Kidney (tissue), 14 donors: ENCODE measurements around the gene UNC93B1. TPM values are rescaled to one million over a fixed set of nuclear protein-coding genes. Genes with fewer than 3 reads are reported as not detected.
"Not testable (repeated sequence)": the region's sequence is repeated elsewhere in the genome, so short reads cannot be mapped to it uniquely, and the experiment has no call there.

Experiments
- DNase-seq, 5 donors: peaks; one replicate each; pipeline ENCODE4 v3.0.0-alpha.2; 2013 to 2020
- FAIRE-seq: peaks from 2 replicates; lab custom pipeline; 2012; peaks lifted over from hg19 to GRCh38; lab: Jason Lieb, UNC
- H3K27ac ChIP-seq, 2 donors: one replicate each; pipeline ENCODE4 v1.7.0; 2013; ENCODE audit warnings: low read depth in 2 of 2, low read length in 2 of 2, inconsistent platforms in 1 of 2
- H3K27me3 ChIP-seq: one replicate; pipeline ENCODE4 v1.7.1; 2013; ENCODE audit warnings: low read length, inconsistent platforms; ENCODE audit not compliant: control insufficient read depth, insufficient read depth
- H3K36me3 ChIP-seq, 3 donors: one replicate each; pipeline versions ENCODE4 v1.7.0 to v1.7.1; 2013; ENCODE audit warnings: low read length in 3 of 3, control low read depth in 1 of 3, inconsistent platforms in 1 of 3; ENCODE audit not compliant: insufficient read depth in 3 of 3, control insufficient read depth in 2 of 3
- H3K4me1 ChIP-seq, 3 donors: one replicate each; pipeline versions ENCODE4 v1.7.0 to v1.7.1; 2013; ENCODE audit warnings: low read length in 3 of 3, inconsistent platforms in 1 of 3, low read depth in 1 of 3; ENCODE audit not compliant: control insufficient read depth in 2 of 3, insufficient read depth in 2 of 3
- H3K4me3 ChIP-seq, 3 donors: one replicate each; pipeline versions ENCODE4 v1.7.0 to v1.8.1; 2013; ENCODE audit warnings: low read length in 3 of 3, control low read depth in 1 of 3, inconsistent platforms in 1 of 3
- H3K9ac ChIP-seq, 3 donors: one replicate each; pipeline versions ENCODE4 v1.7.0 to v1.7.1; 2013; ENCODE audit warnings: low read length in 3 of 3, control low read depth in 1 of 3, inconsistent platforms in 1 of 3
- H3K9me3 ChIP-seq, 3 donors: one replicate each; pipeline versions ENCODE4 v1.7.0 to v1.7.1; 2013; ENCODE audit warnings: low read length in 3 of 3, control low read depth in 1 of 3, inconsistent platforms in 1 of 3; ENCODE audit not compliant: control insufficient read depth in 2 of 3, insufficient read depth in 1 of 3
- CTCF ChIP-seq: IDR thresholded peaks from 3 replicates; pipeline ENCODE4 v1.5.1; 2012; ENCODE audit warnings: mild to moderate bottlenecking, moderate library complexity, borderline replicate concordance; ENCODE audit not compliant: insufficient read depth; ENCODE audit errors: extremely low read depth
- intact Hi-C: fragments of 100-400 bp; cut with DNase I; formaldehyde crosslinking; loops from one replicate; pipeline ENCODE4 v1.11.1; 2022
- polyA plus RNA-seq: library from polyadenylated mRNA; stranded (reverse); fragments of 350-450 nt; fragmentation: Illumina TruSeq; extraction: RNeasy Lipid Tissue Mini Kit (QIAGEN cat#74804); gene quantifications from one replicate; pipeline ENCODE4 v1.2.3, GENCODE V29; 2014; ENCODE audit warnings: low read depth, low replicate concordance; ENCODE audit not compliant: insufficient read depth
- total RNA-seq: library from RNA; stranded (reverse); fragmentation: NEBNext Ultra II Directional; extraction: Animal tissue kit (Norgen Biotek cat#: 25700); gene quantifications from one replicate; pipeline ENCODE4 v1.2.1, GENCODE V29; 2021
- donor health status: control.
- donor health status: control.
- donor health status: control.
- donor health status: control.
- donor health status: control.
- donor health status: DM: yes; HTN: yes; CAD: no.
- donor health status: Normal renal cell carcinoma (clear cell type).

UNC93B1 gene
- total and polyA plus RNA-seq, 2 donors from 2014 or later, result 21.3 to 67.9 TPM

GRCh38 chr11:67963879-67964278 lies 40.0 kb downstream of the UNC93B1 start:
- intact Hi-C loops, H3K4me3 ChIP-seq: not testable (repeated sequence)

GRCh38 chr11:67963217-67963616 lies 40.7 kb downstream of the UNC93B1 start:
- H3K4me1 ChIP-seq, H3K36me3 ChIP-seq, H3K27me3 ChIP-seq, H3K9ac ChIP-seq, FAIRE-seq, intact Hi-C loops, H3K4me3 ChIP-seq, H3K27ac ChIP-seq, DNase-seq, H3K9me3 ChIP-seq: not testable (repeated sequence)

More at GRCh38 chr11:67963879-67964278, 40.0 kb downstream of the UNC93B1 start:
- H3K36me3 ChIP-seq, H3K9me3 ChIP-seq, H3K27ac ChIP-seq, H3K9ac ChIP-seq, H3K4me1 ChIP-seq, DNase-seq, FAIRE-seq, H3K27me3 ChIP-seq: not testable (repeated sequence)

GRCh38 chr11:67956236-67956635 lies 47.7 kb downstream of the UNC93B1 start:
- not testable (repeated sequence) for FAIRE-seq

GRCh38 chr11:67955461-67956007 lies 48.4 kb downstream of the UNC93B1 start:
- DNase-seq, result peak; percentile 74 to 91 (median 78)
- peak overlapping the region in 1 of 3 donors; percentile 41 for H3K4me3 ChIP-seq
- H3K4me1 ChIP-seq, intact Hi-C loops, H3K9me3 ChIP-seq, H3K36me3 ChIP-seq, H3K27ac ChIP-seq, FAIRE-seq, H3K9ac ChIP-seq, H3K27me3 ChIP-seq: not testable (repeated sequence)
- TF ChIP-seq CTCF, result peak; percentile 82

More at GRCh38 chr11:67956236-67956635, 47.7 kb downstream of the UNC93B1 start:
- H3K9me3 ChIP-seq, intact Hi-C loops, H3K27me3 ChIP-seq, H3K36me3 ChIP-seq, H3K27ac ChIP-seq, DNase-seq, H3K9ac ChIP-seq, H3K4me3 ChIP-seq, H3K4me1 ChIP-seq: not testable (repeated sequence)

GRCh38 chr11:67954971-67955370 lies 48.9 kb downstream of the UNC93B1 start:
- peak in 2 of 5 donors; percentile 12 to 40 for DNase-seq
- H3K27ac ChIP-seq, FAIRE-seq, H3K4me1 ChIP-seq, H3K27me3 ChIP-seq, intact Hi-C loops, H3K9me3 ChIP-seq, H3K4me3 ChIP-seq, H3K36me3 ChIP-seq, H3K9ac ChIP-seq: not testable (repeated sequence)

GRCh38 chr11:67954251-67954650 lies 49.6 kb downstream of the UNC93B1 start:
- H3K4me3 ChIP-seq, H3K4me1 ChIP-seq, H3K36me3 ChIP-seq, H3K9me3 ChIP-seq, H3K27me3 ChIP-seq, FAIRE-seq, intact Hi-C loops, H3K27ac ChIP-seq, DNase-seq, H3K9ac ChIP-seq: not testable (repeated sequence)

GRCh38 chr11:67950705-67951104 lies 53.2 kb downstream of the UNC93B1 start:
- DNase-seq, result peak in 2 of 5 donors; percentile 3 to 7
- intact Hi-C loops, H3K4me1 ChIP-seq, H3K27ac ChIP-seq, H3K36me3 ChIP-seq, H3K27me3 ChIP-seq, FAIRE-seq, H3K4me3 ChIP-seq, H3K9me3 ChIP-seq, H3K9ac ChIP-seq: not testable (repeated sequence)

- DNase-seq, H3K9me3 ChIP-seq, H3K4me3 ChIP-seq, H3K36me3 ChIP-seq, H3K27ac ChIP-seq, H3K27me3 ChIP-seq, H3K9ac ChIP-seq, intact Hi-C loops, FAIRE-seq, H3K4me1 ChIP-seq: not testable (repeated sequence)
These were observed 56.1 kb downstream of the UNC93B1 start for GRCh38 chr11:67947785-67948184.
